OCI-M2 (cell line): ENCODE measurements around the gene STX16.

Experiments
- DNase-seq: peaks from one replicate; lab custom pipeline; 2025; ENCODE audit not compliant: unreplicated experiment; lab: John Stamatoyannopoulos, UW

The STX16 gene

DNA sequence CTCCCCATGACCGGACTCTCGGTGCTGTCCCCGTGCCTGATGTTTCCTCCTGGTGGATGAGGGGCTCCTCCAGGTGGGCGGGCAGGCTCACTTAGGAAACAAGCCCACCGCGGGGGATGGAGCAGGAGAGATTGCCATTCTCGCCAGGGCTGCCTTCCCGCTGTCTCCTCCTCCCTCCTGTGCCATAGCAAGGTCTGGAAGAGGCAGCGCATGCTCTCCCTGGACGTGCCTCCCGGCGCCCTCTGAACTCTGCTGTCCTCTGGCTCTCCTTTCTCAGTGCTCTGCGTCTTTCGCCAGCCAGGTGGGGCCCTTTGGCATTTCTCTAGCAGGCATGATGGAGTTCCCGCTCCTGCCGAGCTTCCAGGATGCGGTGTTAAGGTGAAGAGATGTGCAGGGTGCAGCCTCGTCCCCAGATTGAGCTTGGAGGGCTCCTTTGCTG, 24.1 kb downstream of the STX16 start:
- no peak for DNase-seq

DNA sequence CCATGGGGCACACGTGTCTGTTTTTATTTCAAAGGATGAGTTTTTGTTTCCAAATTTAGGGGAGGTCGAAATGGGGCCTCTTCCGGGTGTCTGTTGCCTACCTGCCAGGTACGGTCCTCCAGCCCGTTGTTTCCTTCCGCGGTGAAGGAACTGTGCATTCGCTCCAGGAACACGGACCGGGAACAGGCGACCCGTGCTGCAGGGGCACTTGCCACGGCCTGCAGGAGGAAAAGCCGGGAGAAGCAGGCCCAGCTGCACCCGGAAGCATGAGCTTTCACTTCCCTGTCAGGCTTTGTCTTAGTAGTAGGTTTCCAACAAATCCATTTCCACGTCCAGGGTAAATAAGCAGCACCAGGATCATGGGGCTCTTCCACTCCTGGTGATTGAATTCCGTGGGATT, 24.6 kb downstream of the STX16 start:
- DNase-seq, result no peak

DNA sequence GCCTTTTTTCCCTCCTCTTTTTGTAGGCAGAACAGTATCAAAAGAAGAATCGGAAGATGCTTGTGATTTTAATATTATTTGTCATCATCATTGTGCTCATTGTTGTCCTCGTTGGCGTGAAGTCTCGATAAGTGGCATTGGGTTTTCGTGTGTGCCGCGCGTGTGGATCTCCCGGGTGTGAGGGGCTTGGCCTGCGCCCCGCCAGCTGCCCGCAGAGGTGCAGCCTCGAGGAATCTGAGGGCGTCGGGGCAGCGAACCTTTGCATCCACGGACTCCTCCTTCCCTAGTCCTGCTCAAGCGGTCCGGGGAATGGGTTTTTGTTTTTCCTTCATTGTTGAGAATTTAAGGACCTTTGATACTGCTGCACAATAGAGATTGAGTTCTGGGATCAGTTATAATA, 25.1 kb downstream of the STX16 start:
- DNase-seq, result no peak

DNA sequence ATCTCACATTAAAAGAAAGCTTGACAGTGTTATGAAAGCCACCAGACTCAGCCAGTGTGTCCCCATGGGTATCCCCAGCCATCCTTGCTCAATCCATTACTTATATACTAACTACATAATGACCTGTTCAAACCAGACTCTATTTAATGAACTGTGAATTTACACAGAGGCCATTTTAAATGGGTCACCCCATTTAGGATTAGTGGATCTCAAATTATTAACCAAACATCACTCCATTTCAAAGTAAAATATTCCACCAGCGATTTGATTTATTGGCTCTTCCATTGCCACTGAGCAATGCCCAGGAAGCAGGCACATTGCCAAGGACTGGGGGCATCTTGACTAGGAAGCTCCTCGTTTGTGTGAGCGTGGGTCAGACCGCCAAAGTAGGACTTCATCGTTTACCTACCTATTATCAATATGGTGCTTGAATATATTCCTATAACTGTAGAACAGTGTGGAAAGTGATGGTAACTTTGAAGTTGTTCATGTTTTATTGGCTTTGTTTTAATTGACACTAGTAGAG, 26.1 kb downstream of the STX16 start:
- no peak for DNase-seq

DNA sequence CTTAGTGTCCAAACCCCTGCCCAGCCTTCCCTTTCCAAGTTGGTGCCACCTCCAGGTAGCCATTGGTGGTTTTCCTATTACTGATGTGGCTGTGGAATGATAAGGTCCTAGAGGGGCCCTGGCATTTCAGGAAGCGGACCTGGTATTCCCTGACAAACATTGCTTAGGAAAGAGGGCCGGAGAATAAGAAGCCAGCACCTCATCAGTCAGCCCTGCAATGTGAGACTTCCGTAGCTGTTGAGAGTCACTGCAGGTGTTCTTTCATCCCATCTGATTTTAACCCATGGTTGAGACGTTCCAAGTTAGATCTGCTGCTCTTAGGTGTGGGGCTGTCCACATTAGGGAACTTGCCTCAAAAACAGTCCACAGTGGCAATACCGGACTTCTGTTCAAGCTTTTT, 26.7 kb downstream of the STX16 start:
- DNase-seq, result no peak

DNA sequence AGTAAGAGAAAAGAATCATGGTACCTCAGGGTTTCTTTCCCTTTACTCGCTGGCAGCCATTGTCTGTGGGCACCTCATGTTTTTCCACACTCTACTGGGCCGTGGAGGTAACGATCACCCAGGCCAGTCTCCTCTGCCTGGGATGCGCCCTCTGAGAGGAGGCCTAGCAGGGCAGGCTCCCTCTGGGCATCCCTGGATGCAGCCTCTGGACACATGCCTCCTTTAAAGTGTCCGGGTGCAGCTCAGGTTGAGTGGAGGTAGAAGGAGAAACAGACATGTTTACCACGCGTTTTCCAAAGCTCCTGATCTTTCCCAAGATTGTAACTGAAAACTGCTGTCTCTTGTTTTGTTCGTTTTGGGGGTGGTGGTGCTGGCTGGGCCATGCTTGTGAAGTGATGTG, 27.7 kb downstream of the STX16 start:
- no peak for DNase-seq

DNA sequence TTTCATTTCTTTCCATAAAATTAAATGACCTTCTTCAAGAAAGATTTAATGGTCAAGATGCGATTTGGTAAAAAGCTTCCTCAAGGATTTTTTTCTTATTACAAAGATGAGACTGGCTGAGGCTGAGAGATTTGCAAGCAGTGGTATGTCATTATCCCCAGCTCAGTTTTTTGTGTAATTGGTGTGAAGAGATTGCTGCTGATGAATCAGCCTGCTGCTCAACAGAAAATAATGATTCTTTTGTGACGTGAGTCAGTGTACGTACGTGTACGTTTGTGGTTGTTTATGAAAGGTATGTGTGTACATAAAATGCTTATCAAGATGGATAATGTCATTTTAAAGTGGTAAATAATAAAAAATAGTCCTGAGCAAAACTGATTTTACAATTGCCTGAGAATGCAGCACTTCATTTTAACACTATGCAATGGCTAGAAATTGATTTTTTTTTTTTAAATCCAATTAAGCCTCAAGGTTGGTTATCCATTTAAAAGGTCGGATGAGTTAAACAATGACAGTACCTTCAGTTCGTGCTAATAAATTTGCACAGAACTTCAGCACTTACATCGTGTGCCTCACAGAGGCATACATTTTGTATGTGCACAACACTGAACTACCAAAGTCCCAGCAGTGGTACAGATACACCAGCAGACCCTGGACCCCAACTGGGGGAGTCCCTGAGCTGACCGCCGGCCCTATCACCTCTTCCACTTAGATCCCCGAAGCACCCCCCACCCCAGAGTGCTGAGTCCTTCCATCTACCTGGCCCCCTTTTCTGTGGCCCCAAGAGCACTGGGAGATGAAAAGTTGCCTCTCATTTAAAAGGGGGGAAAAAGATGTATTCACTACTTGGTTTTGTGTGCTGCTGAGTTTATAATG, 31.8 kb downstream of the STX16 start:
- no peak for DNase-seq

DNA sequence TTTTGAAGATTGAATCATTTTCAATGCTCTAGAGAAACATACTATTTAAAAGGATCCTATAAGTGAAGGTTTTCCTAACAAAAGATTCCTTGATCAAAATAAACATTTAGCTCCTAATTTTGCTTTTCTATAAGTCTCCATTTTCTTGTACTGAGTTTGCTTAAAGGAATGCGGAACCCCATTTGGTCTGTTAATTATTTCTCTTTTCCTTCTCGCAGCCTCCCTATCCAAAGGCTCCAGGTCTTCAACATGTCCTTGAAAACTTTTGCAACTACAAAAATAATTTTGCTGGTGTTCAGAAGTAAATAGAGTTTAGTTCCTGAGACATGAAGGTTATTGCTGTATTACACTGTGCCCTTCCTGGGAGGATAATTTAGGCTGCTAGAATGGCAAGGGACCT, 33.2 kb downstream of the STX16 start:
- DNase-seq, result no peak

DNA sequence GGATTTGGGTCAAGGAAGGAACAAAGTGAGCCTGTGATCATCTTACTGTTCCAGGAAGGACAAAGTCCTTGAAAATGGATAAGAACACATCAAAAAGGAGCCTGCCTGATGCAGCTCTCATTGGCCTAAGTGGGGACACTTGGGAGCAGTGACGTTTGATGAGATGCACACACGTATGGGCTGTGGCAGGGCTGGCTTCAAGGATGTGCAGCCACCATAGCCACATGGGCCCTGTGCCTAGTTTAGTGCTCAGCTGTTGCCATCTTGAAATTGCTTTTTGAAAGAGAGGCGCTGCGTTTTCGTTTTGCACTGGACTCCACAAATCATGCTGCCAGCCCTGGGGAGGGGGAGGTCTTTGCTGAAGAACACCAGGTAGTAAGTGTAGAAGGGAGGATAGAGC, 34.9 kb downstream of the STX16 start:
- no peak for DNase-seq

DNA sequence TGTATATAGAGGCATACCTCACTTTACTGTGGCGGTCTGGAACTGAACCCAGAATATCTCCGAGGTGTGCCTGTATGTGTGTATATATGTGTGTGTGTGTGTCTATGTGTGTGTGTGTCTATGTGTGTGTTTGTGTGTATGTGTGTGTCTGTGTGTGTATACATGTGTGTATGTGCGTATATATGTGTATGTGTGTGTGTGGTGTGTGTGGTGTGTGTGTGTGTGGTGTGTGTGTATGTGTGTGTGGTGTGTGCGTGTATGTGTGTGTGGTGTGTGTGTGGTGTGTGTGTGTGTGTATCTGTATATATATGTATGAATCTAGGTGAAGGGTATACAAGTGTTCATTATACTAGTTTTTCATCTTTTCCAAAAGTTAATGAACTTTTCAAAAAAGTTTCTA, 37.3 kb downstream of the STX16 start:
- DNase-seq, result no peak

DNA sequence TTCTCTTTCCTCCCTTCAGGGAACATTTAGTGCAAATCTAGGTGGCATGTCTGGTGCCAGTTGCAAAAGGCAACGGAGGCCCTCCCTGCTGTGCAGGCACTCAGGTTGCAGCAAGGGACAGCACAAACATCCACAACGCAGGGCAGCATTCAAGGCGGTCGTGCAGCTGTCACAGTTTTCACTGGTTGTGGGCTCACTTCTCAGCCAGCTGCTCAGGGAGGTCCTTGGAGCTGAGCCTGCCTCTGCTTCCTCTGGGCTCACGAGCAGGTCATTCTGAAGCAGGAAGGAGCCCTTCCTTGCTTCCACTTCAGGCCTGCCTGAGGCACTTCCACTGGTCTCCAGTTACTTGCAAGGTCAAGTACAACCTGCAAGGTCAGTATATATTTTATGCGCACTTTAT, 37.8 kb downstream of the STX16 start:
- no peak for DNase-seq

DNA sequence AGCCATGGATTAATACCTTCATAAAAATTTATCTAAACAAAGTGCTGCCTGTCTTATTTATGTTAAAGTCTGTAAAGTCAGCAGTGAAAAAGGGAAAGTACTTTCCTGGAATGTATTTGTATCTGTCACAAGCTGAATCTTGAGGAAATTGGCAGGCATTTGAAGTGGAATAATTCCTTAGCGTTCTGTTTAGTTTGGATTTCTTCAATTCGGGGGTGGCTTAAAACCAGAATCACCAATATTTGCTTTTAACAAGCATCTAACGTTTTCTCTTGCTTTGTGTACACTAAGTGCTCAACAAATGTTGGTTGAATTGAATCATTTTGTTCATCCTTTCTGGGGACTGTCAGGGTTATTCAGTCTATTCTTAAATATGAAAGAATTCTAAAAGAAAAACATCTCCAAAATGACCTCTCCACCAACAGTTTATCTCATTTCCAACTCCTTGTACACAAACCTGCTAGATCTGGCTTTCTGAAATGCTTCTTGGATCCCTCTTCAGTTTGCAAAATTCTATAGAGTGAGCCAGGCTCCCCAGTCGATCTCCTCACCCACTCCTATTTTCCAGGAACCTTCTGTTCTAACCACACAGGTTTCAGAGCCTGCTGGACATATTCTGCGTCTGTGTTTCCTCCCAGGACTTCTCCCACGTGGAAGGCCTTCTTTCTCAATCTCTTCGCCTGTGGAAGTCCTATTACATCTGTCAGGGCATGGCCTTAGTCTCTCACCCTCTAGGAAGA, 39.5 kb downstream of the STX16 start:
- DNase-seq, result no peak

DNA sequence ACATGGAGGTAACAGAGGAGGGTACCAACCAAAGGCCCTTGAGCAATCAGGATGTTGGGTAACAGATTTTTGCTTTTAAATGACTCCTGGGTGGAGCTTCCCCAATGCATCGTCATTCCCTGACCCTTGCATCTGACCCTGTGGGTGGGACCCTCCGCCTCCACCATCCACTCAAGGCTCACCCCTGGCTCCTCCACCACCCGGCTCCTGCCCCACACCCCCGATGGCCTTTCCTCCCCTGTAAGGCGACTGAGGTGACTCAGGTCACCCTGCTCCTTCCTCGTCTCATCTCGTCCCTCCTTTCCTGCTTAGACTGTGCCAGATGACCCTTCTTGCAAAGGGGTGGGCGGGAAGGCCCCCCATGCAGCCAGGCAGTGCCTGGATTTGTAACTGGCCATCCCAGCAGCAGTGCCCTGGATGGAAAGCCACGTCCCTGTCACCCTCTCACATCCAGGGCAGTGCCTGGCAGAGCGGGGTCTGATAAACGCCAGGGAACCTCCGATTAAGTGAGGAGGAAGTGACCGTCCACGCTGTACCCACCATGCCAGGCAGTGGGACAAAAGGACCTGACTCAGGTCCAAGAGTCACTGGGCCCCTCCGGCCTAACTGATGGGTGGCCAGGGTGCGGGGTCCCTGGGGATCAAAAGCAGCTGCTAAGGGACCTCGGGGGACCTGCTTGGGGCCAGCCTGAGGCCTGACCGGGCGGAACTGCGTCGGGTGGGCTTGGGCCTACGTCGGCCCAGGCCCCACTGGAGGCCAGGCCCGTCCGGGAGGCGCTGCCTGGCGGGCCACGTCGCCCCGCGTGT, 40.9 kb downstream of the STX16 start:
- no peak for DNase-seq

DNA sequence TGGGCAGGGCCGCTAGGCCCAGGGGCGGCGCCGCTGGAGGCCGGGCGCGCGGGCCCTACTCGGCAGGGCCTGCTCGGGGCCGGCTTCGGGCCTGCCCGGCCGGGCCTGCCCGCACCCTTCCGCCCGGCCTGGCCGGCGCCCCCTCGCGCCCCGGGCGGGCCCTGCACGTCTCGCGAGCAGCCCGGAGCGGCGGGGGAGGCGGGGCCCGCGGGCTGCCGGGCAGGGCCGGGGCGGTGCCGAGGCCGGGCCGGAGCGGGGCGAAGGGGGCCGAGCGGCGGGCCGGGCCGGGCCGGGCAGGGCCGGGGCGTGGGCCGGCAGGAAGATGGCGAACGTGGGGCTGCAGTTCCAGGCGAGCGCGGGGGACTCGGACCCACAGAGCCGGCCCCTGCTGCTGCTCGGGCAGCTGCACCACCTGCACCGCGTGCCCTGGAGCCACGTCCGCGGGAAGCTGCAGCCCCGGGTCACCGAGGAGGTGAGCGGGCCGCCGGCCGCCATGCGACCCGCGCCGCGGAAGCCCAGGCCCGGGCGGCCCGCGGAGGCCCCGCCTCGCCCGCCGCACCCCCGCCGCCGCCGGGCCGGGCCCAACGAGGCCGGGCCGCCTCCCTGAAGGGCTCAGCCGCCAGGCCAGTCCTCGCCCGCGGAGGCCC, 41.6 kb downstream of the STX16 start, which contains the start of gene NPEPL1:
Gene NPEPL1, plus strand, starts transcription at position 222 of the 647 bp plus-strand sequence. Its CDS starts 101 bp downstream, at position 323.
- no peak for DNase-seq

DNA sequence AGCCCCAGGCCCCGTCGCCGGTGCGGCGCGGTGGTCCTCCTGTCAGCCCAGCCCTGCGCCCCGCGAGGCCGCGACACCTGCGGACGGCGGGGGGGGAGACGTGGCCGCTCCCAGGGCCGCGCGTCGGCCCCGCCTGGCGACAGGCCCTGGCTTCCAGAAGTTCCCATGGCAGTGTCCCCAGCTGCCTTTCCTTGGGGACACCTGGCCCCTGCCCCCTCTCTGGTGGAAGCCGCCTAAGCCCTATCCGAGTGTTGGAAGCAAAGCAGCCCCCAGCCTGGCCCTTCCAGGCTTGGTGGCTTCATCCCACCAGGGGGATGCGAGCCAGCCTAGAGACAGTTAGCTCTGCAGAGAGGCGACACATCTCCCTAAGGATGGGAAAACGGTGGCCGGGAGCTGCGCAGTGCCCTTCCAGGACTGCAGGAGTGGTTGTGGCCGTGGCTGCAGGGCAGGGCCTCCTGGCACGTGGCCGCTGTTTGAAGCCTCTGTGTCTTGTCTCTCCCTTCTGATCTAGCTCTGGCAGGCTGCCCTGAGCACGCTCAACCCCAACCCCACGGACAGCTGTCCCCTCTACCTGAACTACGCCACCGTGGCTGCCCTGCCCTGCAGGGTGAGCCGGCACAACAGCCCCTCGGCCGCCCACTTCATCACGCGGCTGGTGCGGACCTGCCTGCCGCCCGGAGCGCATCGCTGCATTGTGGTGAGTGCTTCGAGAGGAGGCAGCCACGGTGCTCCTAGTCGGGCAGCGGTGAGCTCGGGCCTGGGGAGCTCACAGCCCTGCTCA, 42.3 kb downstream of the STX16 start:
- no peak for DNase-seq

DNA sequence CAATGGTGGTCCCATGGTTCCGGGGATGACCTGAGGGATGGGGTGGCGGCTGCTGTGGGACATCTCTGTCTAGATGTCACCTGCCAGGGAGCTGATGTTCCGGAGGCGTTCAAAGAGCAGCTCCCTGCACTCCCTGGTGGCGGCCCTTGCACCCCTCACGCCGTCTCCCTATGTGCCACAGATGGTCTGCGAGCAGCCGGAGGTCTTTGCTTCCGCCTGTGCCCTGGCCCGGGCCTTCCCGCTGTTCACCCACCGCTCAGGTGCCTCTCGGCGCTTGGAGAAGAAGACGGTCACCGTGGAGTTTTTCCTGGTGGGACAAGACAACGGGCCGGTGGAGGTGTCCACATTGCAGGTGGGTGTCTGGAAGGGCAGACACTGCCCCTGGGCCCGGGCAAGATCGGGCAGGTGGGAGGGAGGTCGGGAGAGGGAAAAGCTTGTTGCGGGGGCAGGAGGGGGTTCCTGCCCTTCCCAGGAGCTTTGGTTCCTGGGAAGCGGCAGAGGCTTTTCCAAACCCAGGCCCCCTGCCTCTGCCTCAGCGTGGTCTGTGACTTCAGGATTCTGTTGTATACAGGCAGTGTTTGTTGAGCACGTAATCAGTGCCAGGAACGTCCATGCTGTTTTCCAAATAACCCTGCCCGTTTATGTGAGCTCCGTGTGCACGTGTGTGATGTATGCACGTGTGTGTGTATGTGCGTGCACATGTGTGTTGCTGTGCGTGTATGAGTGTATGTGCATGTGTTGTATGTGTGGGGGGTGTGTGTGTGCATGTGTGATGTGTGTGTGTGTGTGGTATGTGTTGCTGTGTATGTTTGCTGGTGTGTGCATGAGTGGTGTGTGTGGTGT, 43.4 kb downstream of the STX16 start:
- no peak for DNase-seq

DNA sequence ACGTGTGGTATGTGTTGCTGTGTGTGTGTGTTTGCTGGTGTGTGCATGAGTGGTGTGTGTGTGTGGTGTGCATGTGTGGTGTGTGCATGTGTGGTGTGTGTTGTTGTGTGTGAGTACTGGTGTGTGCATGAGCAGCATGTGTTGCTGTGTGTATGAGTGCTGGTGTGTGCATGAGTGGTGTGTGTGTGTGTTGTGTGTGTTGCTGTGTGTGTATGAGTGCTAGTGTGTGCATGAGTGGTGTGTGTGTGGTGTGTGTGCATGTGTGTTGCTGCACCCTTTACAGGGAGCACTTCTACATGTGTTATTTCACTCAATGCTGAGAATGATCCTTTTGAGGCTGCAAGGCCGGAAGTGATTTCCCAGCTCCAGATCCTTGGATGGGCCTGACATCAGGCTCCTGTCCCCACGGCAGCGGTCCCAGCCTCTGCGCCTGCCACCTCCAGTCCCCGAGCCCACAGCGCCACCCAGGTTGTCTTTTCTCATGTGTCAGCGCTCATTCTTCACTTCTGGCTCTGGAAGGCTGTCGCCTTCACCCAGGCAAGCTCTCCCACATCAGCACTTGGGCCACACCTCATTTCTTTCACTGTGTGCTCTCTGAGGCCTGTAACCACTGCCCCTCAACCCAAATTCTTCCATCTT, 44.1 kb downstream of the STX16 start:
- DNase-seq, result no peak

DNA sequence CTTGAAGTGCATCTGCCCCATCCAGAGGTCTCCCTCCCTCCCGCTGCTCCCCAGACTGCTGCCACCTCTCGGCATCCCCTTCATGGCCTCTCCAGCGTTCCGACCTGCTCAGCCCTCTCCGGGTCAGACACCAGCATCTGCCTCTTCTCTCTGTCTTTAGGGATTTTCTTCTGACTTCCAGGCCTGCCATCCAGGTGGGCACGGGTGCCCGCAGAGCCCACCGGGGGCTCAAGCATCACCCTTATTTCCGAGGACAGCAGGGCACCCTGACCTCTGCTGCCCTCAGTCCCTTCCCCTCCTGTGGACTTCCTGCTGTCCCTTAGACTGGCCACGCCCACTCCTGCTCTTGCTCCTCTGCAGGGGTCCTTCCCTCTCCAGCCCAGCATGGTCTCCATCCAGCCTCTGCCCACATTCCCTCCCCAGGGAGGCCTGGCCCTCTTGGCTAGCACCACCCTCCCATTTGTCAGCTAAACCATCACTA, 44.9 kb downstream of the STX16 start:
- DNase-seq, result no peak
